Muscle layer of colon (tissue), 2 donors: ENCODE measurements around the gene HOXA5.
A peak's percentile ranks its signal among the peaks of the same experiment; 100 is the strongest.

Experiments
- H3K27ac ChIP-seq: one replicate; pipeline ENCODE4 v1.7.0; 2013; ENCODE audit warnings: low read depth, mild to moderate bottlenecking, low read length, moderate library complexity
- H3K27me3 ChIP-seq, 2 donors: one replicate each; pipeline ENCODE4 v1.7.0; 2013; ENCODE audit warnings: low read length in 2 of 2, mild to moderate bottlenecking in 2 of 2; ENCODE audit not compliant: insufficient read depth in 2 of 2, control insufficient read depth in 1 of 2
- H3K36me3 ChIP-seq: one replicate; pipeline ENCODE4 v1.7.0; 2013; ENCODE audit warnings: mild to moderate bottlenecking, low read length; ENCODE audit not compliant: insufficient read depth
- H3K4me1 ChIP-seq: one replicate; pipeline ENCODE4 v1.7.0; 2013; ENCODE audit warnings: mild to moderate bottlenecking, low read length; ENCODE audit not compliant: insufficient read depth
- H3K4me3 ChIP-seq, 2 donors: one replicate each; pipeline ENCODE4 v1.7.0; 2013; ENCODE audit warnings: low read length in 2 of 2, low read depth in 1 of 2, mild to moderate bottlenecking in 1 of 2, moderate library complexity in 1 of 2
- H3K9ac ChIP-seq: one replicate; pipeline ENCODE4 v1.7.0; 2013; ENCODE audit warnings: low read length
- H3K9me3 ChIP-seq: one replicate; pipeline ENCODE4 v1.7.0; 2013; ENCODE audit warnings: mild to moderate bottlenecking, low read length
- donor health status: abdominal sarcoma.
- donor health status: Adenocarcinoma of cecum.

The HOXA5 gene

DNA sequence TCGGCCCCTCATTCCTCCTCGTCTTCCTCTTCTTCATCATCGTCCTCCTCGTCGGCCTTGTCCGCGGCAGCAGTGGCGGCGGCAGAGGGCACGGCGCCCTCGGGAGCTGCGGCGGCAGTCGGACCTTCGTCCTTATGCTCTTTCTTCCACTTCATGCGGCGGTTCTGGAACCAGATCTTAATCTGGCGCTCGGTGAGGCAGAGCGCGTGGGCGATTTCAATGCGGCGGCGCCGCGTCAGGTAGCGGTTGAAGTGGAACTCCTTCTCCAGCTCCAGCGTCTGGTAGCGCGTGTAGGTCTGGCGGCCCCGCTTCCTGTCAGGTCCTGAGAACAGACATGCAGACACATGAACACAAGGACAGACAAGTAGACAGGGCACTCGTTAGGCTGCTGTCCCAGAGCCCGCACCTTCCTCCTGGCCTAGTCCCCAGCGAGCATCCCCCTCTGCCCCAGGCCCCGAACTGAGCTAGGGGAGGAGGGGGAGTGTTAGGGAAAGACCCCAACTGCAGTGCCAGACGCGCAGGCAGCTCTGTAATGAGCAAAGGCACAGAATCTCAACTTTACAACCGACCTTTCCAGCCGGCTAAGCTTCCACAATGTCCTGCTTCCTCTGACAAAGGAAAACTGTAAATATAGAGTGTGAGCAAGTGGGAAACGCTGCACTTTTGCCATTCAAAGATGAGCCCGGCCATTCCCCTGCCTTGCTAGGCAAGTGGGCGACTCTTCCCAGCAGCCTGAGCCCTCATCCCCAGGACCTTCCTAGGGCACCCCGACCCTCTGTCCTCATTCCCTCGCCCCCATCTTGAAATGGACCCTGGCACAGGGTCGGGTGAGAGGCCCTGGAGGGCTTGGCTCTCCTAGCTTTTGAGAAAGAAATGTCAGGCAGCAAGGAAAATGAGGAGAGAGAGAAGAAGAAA lies 11.7 kb upstream of the HOXA5 start:
- Histone ChIP-seq H3K27ac (peak overlapping the region; percentile 98), H3K9ac (peak overlapping the region; percentile 49), H3K27me3 (peaks cover 0 to 22% of the 10 kb centered on the region in 2 donors)

GRCh38 chr7:27154369-27154768 lies 10.9 kb upstream of the HOXA5 start:
- no peak overlapping the region for H3K27ac ChIP-seq
- H3K27me3 ChIP-seq: peaks cover 0 to 24% of the 10 kb centered on the region in 2 donors
- peaks cover 38% of the 10 kb centered on the region for H3K4me1 ChIP-seq

More for the DNA sequence above, 11.7 kb upstream of the HOXA5 start:
- Histone ChIP-seq H3K4me3 (peak overlapping the region; percentile 82 to 96), H3K9me3 (no peaks in the 10 kb centered on the region), H3K36me3 (no peaks in the 10 kb centered on the region), H3K4me1 (peaks cover 33% of the 10 kb centered on the region)

GRCh38 chr7:27153526-27153925 lies 10.0 kb upstream of the HOXA5 start:
- Histone ChIP-seq H3K27me3 (peaks cover 0 to 24% of the 10 kb centered on the region in 2 donors), H3K27ac (peak overlapping the region; percentile 32), H3K4me3 (no peak overlapping the region), H3K4me1 (peaks cover 44% of the 10 kb centered on the region), H3K9me3 (no peaks in the 10 kb centered on the region), H3K9ac (no peak overlapping the region), H3K36me3 (no peaks in the 10 kb centered on the region)

More at GRCh38 chr7:27154369-27154768, 10.9 kb upstream of the HOXA5 start:
- no peaks in the 10 kb centered on the region for H3K9me3 ChIP-seq
- peak overlapping the region; percentile 13 for H3K9ac ChIP-seq
- no peaks in the 10 kb centered on the region for H3K36me3 ChIP-seq
- peak overlapping the region in 1 of 2 donors; percentile 96 for H3K4me3 ChIP-seq

DNA sequence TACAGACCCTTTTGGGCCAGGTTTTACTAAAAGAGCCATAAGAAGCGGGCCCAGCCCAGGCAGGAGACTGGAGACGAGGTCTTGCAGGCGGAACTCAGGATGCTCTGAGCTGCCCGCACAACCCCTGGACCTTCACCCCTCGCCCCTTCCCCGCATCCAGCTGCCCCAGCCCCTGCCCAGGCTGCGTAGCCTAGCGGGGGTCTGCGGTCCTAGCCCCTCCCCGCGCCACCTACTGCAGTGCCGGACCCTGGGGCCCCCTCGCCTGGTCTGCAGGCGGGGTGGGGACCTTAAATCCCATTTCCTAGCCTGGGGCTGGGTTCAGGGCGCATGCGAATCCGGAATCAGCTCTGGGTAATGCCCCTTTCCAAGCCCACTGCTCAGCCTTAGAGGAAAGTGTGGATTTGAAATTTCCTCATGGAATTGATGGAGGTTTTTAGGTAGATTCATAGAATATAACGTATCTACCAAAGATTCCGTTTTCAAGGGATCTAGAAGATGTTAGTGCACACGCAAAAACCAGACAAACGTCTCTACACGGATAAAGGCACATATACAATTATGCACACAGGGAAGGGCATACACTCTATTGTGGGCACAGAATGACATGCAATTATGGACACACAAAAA lies 9.4 kb upstream of the HOXA5 start:
- peaks cover 0 to 24% of the 10 kb centered on the region in 2 donors for H3K27me3 ChIP-seq
- H3K9ac ChIP-seq: peak overlapping the region; percentile 80
- peak overlapping the region; percentile 85 to 92 for H3K4me3 ChIP-seq
- no peaks in the 10 kb centered on the region for H3K9me3 ChIP-seq
- peaks cover 44% of the 10 kb centered on the region for H3K4me1 ChIP-seq
- peak overlapping the region; percentile 86 for H3K27ac ChIP-seq
- H3K36me3 ChIP-seq: no peaks in the 10 kb centered on the region

- Histone ChIP-seq H3K27ac (peak within 1 kb of the TSS; percentile 95), H3K27me3 (peaks cover 0 to 24% of the 10 kb centered on the region in 2 donors), H3K9ac (peak within 1 kb of the TSS; percentile 80), H3K36me3 (no peaks in the 10 kb centered on the region), H3K4me3 (peak within 1 kb of the TSS; percentile 85 to 92), H3K4me1 (peaks cover 45% of the 10 kb centered on the region), H3K9me3 (no peaks in the 10 kb centered on the region)
Observed at GRCh38 chr7:27151931-27152815, 8.7 kb upstream of the HOXA5 start, which contains the start of gene HOXA3. HOXA3 (minus strand) TSS chr7:27152583; CDS start chr7:27110640, 41,943 bp downstream.

DNA sequence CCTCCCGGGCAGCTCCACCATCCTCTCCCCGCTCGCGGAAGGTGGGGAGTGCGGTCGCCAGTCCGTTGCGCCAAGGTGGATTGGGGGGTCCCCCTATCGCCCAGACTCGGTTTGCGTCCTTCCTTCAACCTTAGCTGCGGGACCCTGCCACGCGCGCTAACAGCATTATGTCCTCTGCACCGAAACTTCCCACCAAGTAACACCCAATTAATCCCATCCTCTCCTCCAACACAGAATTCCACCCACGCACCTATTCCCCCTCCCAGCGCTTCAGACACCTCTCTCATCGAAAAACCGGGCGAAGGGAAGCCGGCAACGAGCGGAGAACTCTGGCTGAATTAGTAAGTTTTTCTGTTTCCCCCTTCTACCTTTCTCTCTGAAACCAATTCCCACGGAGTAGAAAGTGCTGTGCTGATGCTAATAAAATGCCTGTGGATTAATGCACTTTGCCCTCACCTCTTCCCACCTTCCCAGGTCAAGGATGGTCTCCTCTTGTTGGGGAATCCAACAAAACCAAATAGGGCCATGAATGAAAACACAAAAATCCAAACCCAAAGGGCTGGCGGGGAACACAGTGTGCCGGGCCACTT lies 8.0 kb upstream of the HOXA5 start:
- Histone ChIP-seq H3K27me3 (peaks cover 0 to 24% of the 10 kb centered on the region in 2 donors), H3K36me3 (no peaks in the 10 kb centered on the region), H3K9ac (peak overlapping the region; percentile 80), H3K27ac (peak overlapping the region; percentile 95), H3K9me3 (no peaks in the 10 kb centered on the region), H3K4me1 (peaks cover 48% of the 10 kb centered on the region), H3K4me3 (peak overlapping the region; percentile 85 to 92)

DNA sequence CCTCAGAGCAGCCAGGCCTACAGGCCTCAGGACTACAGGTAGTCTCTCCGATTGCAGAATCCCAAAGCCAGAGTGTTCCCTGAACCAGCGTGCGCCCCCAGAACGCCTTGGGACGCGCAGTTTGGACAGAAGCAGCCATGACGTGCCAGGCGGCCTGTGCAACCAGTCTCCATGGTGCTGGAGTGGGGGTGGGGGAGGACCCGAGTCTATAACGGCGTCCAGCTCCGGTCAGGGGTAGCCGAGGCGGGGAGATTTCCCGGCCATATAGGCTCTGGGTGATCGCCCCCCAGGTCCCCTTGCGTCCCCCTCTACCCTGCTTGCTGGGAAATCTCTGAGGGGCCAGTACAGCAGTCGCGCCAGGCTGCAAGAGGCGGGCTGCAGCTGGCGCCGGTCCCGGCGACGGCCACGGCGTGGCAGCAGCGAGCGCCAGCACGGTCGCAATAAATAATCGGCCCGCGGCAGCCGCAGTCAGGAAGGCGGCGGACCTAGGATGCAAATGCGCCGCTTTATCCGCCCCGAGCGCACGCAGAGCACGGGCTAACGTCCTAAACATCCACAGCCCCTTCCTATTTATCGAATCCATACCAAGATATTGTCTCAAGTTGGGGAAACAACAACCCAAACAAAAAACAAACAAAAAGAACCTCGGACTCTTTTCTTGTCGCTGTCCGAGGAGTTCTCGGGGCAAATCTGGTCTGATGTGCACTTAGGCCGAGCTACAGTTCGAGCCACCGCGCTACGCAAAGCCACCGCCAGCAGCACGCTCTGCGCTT lies 7.3 kb upstream of the HOXA5 start:
- Histone ChIP-seq H3K4me1 (peaks cover 50% of the 10 kb centered on the region), H3K27me3 (peaks cover 0 to 20% of the 10 kb centered on the region in 2 donors), H3K27ac (peak overlapping the region; percentile 95)

DNA sequence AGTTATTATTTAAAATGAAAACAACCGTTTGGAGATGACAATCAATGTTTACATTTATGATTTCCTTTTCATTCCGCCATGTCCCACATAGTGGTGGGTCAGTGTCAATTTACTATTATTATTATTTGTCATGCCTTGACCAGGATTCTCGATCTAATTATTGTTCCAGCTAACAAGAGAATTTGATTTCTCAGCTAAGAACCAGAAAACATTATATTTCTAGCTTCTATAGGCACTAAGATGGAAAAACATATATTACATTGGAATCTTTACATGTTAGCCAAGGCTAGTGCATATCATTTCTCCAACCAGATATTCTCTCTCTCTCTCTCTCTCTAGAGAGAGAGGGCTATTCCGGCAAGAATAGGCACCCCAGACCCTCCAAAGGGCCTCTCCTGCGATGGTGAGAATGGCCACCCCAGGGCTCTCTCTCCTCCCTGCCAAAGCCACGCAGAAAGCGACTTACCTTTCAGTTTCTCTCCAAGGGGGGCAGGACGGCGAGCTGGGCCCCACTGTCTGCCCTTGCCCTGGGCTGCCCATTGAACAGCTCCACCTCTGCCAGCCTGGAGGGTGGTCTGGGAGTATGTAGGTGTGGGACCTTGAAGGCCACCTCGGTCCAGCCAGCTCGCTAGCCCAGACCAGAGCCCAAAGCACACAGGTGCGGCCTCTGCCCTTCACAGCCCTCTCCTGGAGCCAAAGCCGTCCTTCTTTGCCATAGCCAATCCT lies 6.5 kb upstream of the HOXA5 start:
- H3K9me3 ChIP-seq: no peaks in the 10 kb centered on the region
- peaks cover 0 to 12% of the 10 kb centered on the region in 2 donors for H3K27me3 ChIP-seq
- peak overlapping the region; percentile 79 for H3K9ac ChIP-seq
- H3K27ac ChIP-seq: peak overlapping the region; percentile 95
- H3K4me1 ChIP-seq: peaks cover 44% of the 10 kb centered on the region
- peak overlapping the region; percentile 85 to 92 for H3K4me3 ChIP-seq
- H3K36me3 ChIP-seq: peaks cover 6% of the 10 kb centered on the region

More for the DNA sequence above, 7.3 kb upstream of the HOXA5 start:
- no peaks in the 10 kb centered on the region for H3K9me3 ChIP-seq
- H3K9ac ChIP-seq: peak overlapping the region; percentile 80
- no peaks in the 10 kb centered on the region for H3K36me3 ChIP-seq
- H3K4me3 ChIP-seq: peak overlapping the region; percentile 85 to 92

DNA sequence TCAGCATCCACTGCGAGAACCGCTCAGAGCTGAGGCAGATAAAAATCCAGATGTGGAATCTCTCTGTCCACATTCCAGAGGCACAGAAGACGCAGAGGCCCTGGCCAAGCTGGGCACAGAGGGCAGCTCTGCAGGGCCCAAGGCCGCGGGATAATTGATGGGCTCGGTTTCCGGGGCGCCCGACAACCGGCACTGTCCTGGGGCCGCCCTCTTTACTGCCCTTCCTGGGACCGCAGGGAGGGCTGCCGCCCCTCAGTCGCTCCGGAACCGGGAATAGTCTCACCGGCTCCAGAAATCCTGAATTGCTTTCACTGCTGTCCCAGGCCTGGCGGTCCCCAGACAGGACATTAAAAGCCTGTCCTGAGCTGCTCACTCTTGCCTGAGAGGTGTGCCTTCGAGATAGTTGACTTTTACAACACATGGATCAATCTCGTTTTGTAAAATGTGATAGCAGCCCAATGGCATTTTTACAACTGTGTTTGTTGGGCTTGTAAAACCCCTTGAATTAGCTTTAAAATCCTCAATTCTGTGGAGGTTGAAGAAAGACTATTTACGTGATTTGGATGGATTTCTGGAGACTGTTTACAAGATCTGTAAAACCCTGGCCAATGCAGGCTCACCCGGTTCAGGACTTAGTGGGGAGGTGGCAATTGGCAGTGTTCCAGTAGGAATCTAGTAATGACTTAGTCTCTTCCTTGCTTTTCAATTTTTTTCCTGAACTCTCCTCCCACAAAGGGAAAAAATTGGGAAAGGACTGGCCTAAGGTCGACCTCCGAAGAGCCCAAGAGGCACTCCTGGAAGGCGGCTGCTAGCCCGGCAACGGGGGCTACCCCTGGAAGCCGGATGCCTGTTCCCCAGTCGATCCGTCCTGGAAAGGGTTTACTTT lies 5.5 kb upstream of the HOXA5 start:
- Histone ChIP-seq H3K27me3 (peaks cover 0 to 11% of the 10 kb centered on the region in 2 donors), H3K4me1 (peaks cover 42% of the 10 kb centered on the region), H3K27ac (peak overlapping the region; percentile 95), H3K9me3 (no peaks in the 10 kb centered on the region), H3K4me3 (peak overlapping the region; percentile 50 to 92), H3K36me3 (peaks cover 16% of the 10 kb centered on the region), H3K9ac (peak overlapping the region; percentile 79)
